ENCODE data around the gene RNU6-9. TPM values are rescaled to one million over a fixed set of nuclear protein-coding genes. Genes with fewer than 3 reads are reported as not detected.

Gene RNU6-9
- total RNA-seq, 1 experiment from 2014 or later = not detected

DNA sequence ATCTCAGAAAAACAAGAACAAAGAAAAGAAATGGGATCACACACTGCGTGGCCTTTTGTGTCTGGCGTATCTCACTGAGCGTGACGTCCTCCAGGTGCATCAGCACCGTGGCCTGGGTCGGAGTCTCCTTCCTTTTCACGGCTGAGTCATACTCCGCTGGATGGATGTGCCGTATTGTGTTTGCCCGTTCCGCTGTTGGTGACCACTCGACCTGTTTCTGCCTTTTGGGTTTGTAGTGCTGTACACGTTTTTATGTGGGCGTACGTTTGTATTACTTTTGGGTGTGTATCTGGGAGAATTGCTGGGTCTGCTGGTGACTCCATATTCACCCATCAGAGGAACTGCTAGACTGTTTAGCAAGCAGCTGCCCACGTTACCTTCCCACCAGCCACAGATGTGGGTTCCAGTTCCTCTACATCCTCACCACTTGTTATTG, 44.0 kb downstream of the RNU6-9 start:
- H3K27ac ChIP-seq = no peak overlapping the region
- no peak overlapping the region for H3K4me2 ChIP-seq
- no peaks in the 10 kb centered on the region for H3K79me2 ChIP-seq (ENCODE audit: low read depth)
- no peaks in the 10 kb centered on the region for H3K36me3 ChIP-seq (ENCODE audit: low read depth)
- TF ChIP-seq, protein P1, sequence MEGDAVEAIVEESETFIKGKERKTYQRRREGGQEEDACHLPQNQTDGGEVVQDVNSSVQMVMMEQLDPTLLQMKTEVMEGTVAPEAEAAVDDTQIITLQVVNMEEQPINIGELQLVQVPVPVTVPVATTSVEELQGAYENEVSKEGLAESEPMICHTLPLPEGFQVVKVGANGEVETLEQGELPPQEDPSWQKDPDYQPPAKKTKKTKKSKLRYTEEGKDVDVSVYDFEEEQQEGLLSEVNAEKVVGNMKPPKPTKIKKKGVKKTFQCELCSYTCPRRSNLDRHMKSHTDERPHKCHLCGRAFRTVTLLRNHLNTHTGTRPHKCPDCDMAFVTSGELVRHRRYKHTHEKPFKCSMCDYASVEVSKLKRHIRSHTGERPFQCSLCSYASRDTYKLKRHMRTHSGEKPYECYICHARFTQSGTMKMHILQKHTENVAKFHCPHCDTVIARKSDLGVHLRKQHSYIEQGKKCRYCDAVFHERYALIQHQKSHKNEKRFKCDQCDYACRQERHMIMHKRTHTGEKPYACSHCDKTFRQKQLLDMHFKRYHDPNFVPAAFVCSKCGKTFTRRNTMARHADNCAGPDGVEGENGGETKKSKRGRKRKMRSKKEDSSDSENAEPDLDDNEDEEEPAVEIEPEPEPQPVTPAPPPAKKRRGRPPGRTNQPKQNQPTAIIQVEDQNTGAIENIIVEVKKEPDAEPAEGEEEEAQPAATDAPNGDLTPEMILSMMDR (conservative IDR thresholded peaks at IDR 0.05) = no peak
- no peak for TF ChIP-seq EZH2 (IDR thresholded peaks at IDR 0.05; ENCODE audit: low read depth)
- no peaks in the 10 kb centered on the region for H3K27me3 ChIP-seq (ENCODE audit: insufficient read depth, low read depth)
- intact Hi-C loops (cut with micrococcal nuclease; ENCODE audit: unreplicated experiment) = no loop called here
- H3F3A ChIP-seq (ENCODE audit: insufficient read depth, low read depth) = peaks cover 25% of the 10 kb centered on the region
- DNase-seq = no peak
- peaks cover 25% of the 10 kb centered on the region for H4K20me1 ChIP-seq (ENCODE audit: insufficient read depth)
- no peak overlapping the region for H2AFZ ChIP-seq
- H3K9me3 ChIP-seq (ENCODE audit: insufficient read depth, low read depth) = no peaks in the 10 kb centered on the region
- H3K4me3 ChIP-seq = no peak overlapping the region
- peaks cover 19% of the 10 kb centered on the region for H3K4me1 ChIP-seq (replicated peaks; ENCODE audit: insufficient read depth)
- ChIA-PET POLR2A (ENCODE audit: unreplicated experiment) (interaction anchor here (0.6 kb wide), 1 partner anchor 19 kb away, joined by 3 read pairs; no protein-coding TSS in a partner anchor), CTCF (no interaction called here)
- no peaks in the 10 kb centered on the region for H3K9me2 ChIP-seq (ENCODE audit: insufficient read depth)
- BruUV-seq (replicated peaks) = no TSS peak

DNA sequence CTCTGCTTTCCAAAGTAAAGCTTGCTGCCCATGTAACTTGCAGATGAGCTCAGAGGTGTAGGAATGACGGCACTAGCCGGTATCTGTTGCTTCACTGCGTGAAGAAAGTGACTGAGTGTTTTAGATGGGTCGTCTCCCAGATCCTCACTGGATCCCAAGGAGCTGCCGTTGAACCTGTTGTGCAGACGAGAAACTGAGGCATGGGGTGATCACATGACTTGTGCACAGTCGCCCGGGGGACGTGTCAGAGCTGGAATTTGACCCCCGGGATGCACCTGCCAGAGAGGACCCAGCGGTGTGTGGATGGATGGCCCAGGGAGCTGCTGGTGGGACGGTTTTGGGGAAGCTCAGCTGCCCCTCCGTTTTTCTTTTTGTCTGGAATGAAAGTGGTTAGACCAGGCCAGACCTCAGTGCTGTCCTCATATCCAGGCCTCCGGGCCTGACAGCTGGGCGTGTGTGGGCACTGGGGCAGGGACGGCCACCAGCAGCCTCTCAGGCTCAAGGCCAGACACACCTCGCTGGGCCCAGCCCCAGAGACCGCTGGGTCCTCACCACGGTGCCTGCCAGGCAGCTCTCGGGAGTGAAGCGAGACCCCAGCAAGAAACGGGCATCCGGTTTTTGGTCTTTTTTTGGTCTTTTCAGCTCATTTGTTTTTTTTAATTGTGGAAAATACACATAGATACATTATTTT, 45.1 kb downstream of the RNU6-9 start:
- Histone ChIP-seq H3K4me3 (no peak overlapping the region), H3K27ac (no peak overlapping the region), H3K9me2 (ENCODE audit: insufficient read depth) (no peaks in the 10 kb centered on the region), H3K79me2 (ENCODE audit: low read depth) (no peaks in the 10 kb centered on the region), H4K20me1 (ENCODE audit: insufficient read depth) (peaks cover 30% of the 10 kb centered on the region), H3K4me2 (no peak overlapping the region), H3K9me3 (ENCODE audit: insufficient read depth, low read depth) (no peaks in the 10 kb centered on the region), H3K27me3 (ENCODE audit: insufficient read depth, low read depth) (no peaks in the 10 kb centered on the region), H3K36me3 (ENCODE audit: low read depth) (no peaks in the 10 kb centered on the region), H3F3A (ENCODE audit: insufficient read depth, low read depth) (peaks cover 31% of the 10 kb centered on the region), H2AFZ (no peak overlapping the region), H3K4me1 (replicated peaks; ENCODE audit: insufficient read depth) (peaks cover 19% of the 10 kb centered on the region)
- TF ChIP-seq EZH2 (IDR thresholded peaks at IDR 0.05; ENCODE audit: low read depth) = no peak
- TF ChIP-seq, protein P1 (conservative IDR thresholded peaks at IDR 0.05) = no peak
- BruUV-seq (replicated peaks) = no TSS peak
- DNase-seq = no peak
- ChIA-PET CTCF (interaction anchor here (0.6 kb wide), 1 partner anchor 30 kb away, joined by 3 read pairs; no protein-coding TSS in a partner anchor), POLR2A (ENCODE audit: unreplicated experiment) (no interaction called here)
- intact Hi-C loops (cut with micrococcal nuclease; ENCODE audit: unreplicated experiment) = no loop called here

DNA sequence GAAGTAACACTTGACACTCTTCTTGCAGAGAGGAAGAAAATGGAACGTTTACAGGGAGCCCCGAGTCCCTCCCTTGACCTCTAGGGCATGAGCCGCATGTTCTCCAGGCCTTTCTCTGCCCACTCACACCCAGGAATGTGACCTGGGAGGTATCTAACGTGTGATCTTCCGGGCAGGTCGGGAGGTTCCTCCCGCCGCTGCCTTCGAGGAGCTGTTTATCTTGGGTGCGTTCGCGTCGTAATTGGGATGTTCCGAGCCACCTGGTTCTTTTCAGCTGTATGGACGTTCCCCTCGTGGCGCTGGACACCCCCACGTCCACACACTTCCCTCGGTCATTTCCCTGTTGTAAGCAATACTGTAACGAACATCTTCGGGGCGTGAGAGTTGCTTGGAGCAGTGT, 46.2 kb downstream of the RNU6-9 start:
- DNase-seq = no peak
- H3K36me3 ChIP-seq (ENCODE audit: low read depth) = no peaks in the 10 kb centered on the region
- ChIA-PET POLR2A (ENCODE audit: unreplicated experiment) (no interaction called here), CTCF (no interaction called here)
- peaks cover 20% of the 10 kb centered on the region for H3K4me1 ChIP-seq (replicated peaks; ENCODE audit: insufficient read depth)
- intact Hi-C loops (cut with micrococcal nuclease; ENCODE audit: unreplicated experiment) = no loop called here
- peaks cover 30% of the 10 kb centered on the region for H4K20me1 ChIP-seq (ENCODE audit: insufficient read depth)
- no peaks in the 10 kb centered on the region for H3K27me3 ChIP-seq (ENCODE audit: insufficient read depth, low read depth)
- H3K4me3 ChIP-seq = no peak overlapping the region
- no TSS peak for BruUV-seq (replicated peaks)
- no peak overlapping the region for H2AFZ ChIP-seq
- no peaks in the 10 kb centered on the region for H3K79me2 ChIP-seq (ENCODE audit: low read depth)
- peaks cover 32% of the 10 kb centered on the region for H3F3A ChIP-seq (ENCODE audit: insufficient read depth, low read depth)
- no peak overlapping the region for H3K27ac ChIP-seq
- H3K4me2 ChIP-seq = no peak overlapping the region
- no peak for TF ChIP-seq EZH2 (IDR thresholded peaks at IDR 0.05; ENCODE audit: low read depth)
- TF ChIP-seq, protein P1 (conservative IDR thresholded peaks at IDR 0.05) = no peak
- no peaks in the 10 kb centered on the region for H3K9me2 ChIP-seq (ENCODE audit: insufficient read depth)
- H3K9me3 ChIP-seq (ENCODE audit: insufficient read depth, low read depth) = no peaks in the 10 kb centered on the region
